IMR-90 (cell line): Measurements from ENCODE around the gene PPM1H. TPM values are rescaled to one million over a fixed set of nuclear protein-coding genes. Genes with fewer than 3 reads are reported as not detected.

Source experiments
- ATAC-seq: fragments of 200-7000 bp; cut with Tn5 transposase; 2 replicates; pipeline ENCODE4 v1.9.1; 2020; ENCODE audit warnings: low read depth, mild to moderate bottlenecking, moderate library complexity
- BruUV-seq: library from RNA; stranded (reverse); fragments of 400-500 nt; replicated peaks from 2 replicates; lab custom pipeline; 2021; lab: Mats Ljungman, UMichigan
- CTCF ChIA-PET: fragments of 300-600 bp; formaldehyde crosslinking; extraction: SDS; loops from one replicate; lab custom pipeline; 2021; ENCODE audit warnings: antibody characterized with exemption; lab: Yijun Ruan, JAX
- POLR2A ChIA-PET: fragments of 300-600 bp; sonication (Branson Sonifier 250); formaldehyde crosslinking; loops from one replicate; lab custom pipeline; 2022; ENCODE audit warnings: antibody characterized with exemption; ENCODE audit not compliant: unreplicated experiment; lab: Charles Lee
- DNase-seq: peaks from one replicate; pipeline ENCODE4 v3.0.0; 2013
- H2AFZ ChIP-seq: replicated peaks from 2 replicates; pipeline ENCODE3; 2013; ENCODE audit warnings: low read length, mild to moderate bottlenecking; ENCODE audit not compliant: poor library complexity
- H2AK5ac ChIP-seq: 2 replicates; pipeline ENCODE4 v1.6.1; 2013; ENCODE audit warnings: low read depth, low read length, inconsistent platforms
- H2AK9ac ChIP-seq: replicated peaks from 2 replicates; pipeline ENCODE3; 2013; ENCODE audit warnings: mild to moderate bottlenecking, low read depth, low read length, moderate library complexity; ENCODE audit not compliant: poor library complexity
- H2BK120ac ChIP-seq: 2 replicates; pipeline ENCODE4 v1.6.1; 2013; ENCODE audit warnings: low read depth, low read length, inconsistent platforms
- H2BK15ac ChIP-seq: 3 replicates; pipeline ENCODE4 v1.6.1; 2013; ENCODE audit warnings: low read depth, low read length, inconsistent platforms
- H2BK20ac ChIP-seq: 2 replicates; pipeline ENCODE4 v1.6.1; 2013; ENCODE audit warnings: low read depth, mild to moderate bottlenecking, inconsistent platforms, low read length, moderate library complexity
- H2BK5ac ChIP-seq: 2 replicates; pipeline ENCODE4 v1.6.1; 2013; ENCODE audit warnings: mild to moderate bottlenecking, low read depth, low read length, inconsistent platforms; ENCODE audit not compliant: poor library complexity, severe bottlenecking
- H3K14ac ChIP-seq: replicated peaks from 2 replicates; pipeline ENCODE4 v1.6.1; 2013; ENCODE audit warnings: low read depth, low read length, inconsistent platforms
- H3K18ac ChIP-seq: 2 replicates; pipeline ENCODE4 v1.6.1; 2013; ENCODE audit warnings: low read depth, low read length, control low read depth
- H3K23ac ChIP-seq: 2 replicates; pipeline ENCODE4 v1.6.1; 2013; ENCODE audit warnings: low read depth, low read length, inconsistent platforms
- H3K27ac ChIP-seq: 2 replicates; pipeline ENCODE4 v1.5.1; 2013; ENCODE audit warnings: mild to moderate bottlenecking, control low read depth, low read length; ENCODE audit not compliant: insufficient read depth
- H3K27me3 ChIP-seq: 2 replicates; pipeline ENCODE4 v1.6.1; 2013; ENCODE audit warnings: low read length; ENCODE audit not compliant: control insufficient read depth, insufficient read depth
- H3K36me3 ChIP-seq: 2 replicates; pipeline ENCODE4 v1.6.1; 2013; ENCODE audit warnings: low read length, mixed read lengths; ENCODE audit not compliant: control insufficient read depth, insufficient read depth
- H3K4ac ChIP-seq: 2 replicates; pipeline ENCODE4 v1.6.1; 2013; ENCODE audit warnings: low read depth, low read length, inconsistent platforms
- H3K4me1 ChIP-seq: 2 replicates; pipeline ENCODE4 v1.6.1; 2013; ENCODE audit warnings: low read length, mixed read lengths; ENCODE audit not compliant: control insufficient read depth, insufficient read depth
- H3K4me2 ChIP-seq: 2 replicates; pipeline ENCODE4 v1.6.1; 2013; ENCODE audit warnings: low read depth, mild to moderate bottlenecking, control low read depth, low read length, moderate library complexity
- H3K4me3 ChIP-seq: 2 replicates; pipeline ENCODE4 v1.5.1; 2013; ENCODE audit warnings: low read depth, mild to moderate bottlenecking, control low read depth, low read length, moderate library complexity; ENCODE audit not compliant: insufficient read depth
- H3K56ac ChIP-seq: 2 replicates; pipeline ENCODE4 v1.6.1; 2013; ENCODE audit warnings: low read length, inconsistent platforms; ENCODE audit not compliant: insufficient read depth; ENCODE audit errors: extremely low read depth
- H3K79me1 ChIP-seq, 2 experiments: 2 replicates each; pipeline ENCODE4 v1.6.1; 2013; ENCODE audit warnings: low read length in 2 of 2, inconsistent platforms in 1 of 2, low read depth in 1 of 2
- H3K9ac ChIP-seq: 2 replicates; pipeline ENCODE4 v1.6.1; 2013; ENCODE audit warnings: low read depth, low read length, control low read depth
- H3K9me1 ChIP-seq: 2 replicates; pipeline ENCODE4 v1.6.1; 2013; ENCODE audit warnings: low read length, inconsistent platforms; ENCODE audit not compliant: insufficient read depth
- H3K9me3 ChIP-seq: 2 replicates; pipeline ENCODE4 v1.6.1; 2013; ENCODE audit warnings: low read length; ENCODE audit not compliant: control insufficient read depth, insufficient read depth
- H4K20me1 ChIP-seq: 2 replicates; pipeline ENCODE4 v1.6.1; 2013; ENCODE audit warnings: low read length, inconsistent platforms; ENCODE audit not compliant: insufficient read depth
- H4K5ac ChIP-seq: 2 replicates; pipeline ENCODE4 v1.6.1; 2013; ENCODE audit warnings: mild to moderate bottlenecking, low read depth, low read length, control low read depth
- H4K8ac ChIP-seq, 2 experiments: 2 replicates each; pipeline ENCODE4 v1.6.1; 2013; ENCODE audit warnings: low read depth in 2 of 2, low read length in 2 of 2, control low read depth in 1 of 2, inconsistent platforms in 1 of 2
- H4K91ac ChIP-seq: 2 replicates; pipeline ENCODE4 v1.6.1; 2013; ENCODE audit warnings: low read depth, low read length, inconsistent platforms; ENCODE audit not compliant: insufficient read depth
- BHLHE40 ChIP-seq: fragments of 150-350 bp; IDR thresholded peaks from 2 replicates; pipeline ENCODE4 v1.6.1; 2016; ENCODE audit warnings: mild to moderate bottlenecking, low read depth, low read length
- CEBPB ChIP-seq: IDR thresholded peaks from 2 replicates; pipeline ENCODE4 v1.6.1; 2012; ENCODE audit warnings: low read depth, low read length, improper control_type of control experiment
- FOS ChIP-seq: fragments of 150-350 bp; IDR thresholded peaks from 2 replicates; pipeline ENCODE4 v1.6.1; 2016; ENCODE audit warnings: low read depth, low read length
- MAFK ChIP-seq: IDR thresholded peaks from 2 replicates; pipeline ENCODE4 v1.6.1; 2012; ENCODE audit warnings: low read depth, low read length, improper control_type of control experiment
- MAZ ChIP-seq: IDR thresholded peaks from 2 replicates; pipeline ENCODE4 v1.6.1; 2012; ENCODE audit warnings: low read depth, mild to moderate bottlenecking, low read length, improper control_type of control experiment, moderate library complexity, borderline replicate concordance
- MXI1 ChIP-seq: IDR thresholded peaks from 2 replicates; pipeline ENCODE4 v1.6.1; 2012; ENCODE audit warnings: low read depth, mild to moderate bottlenecking, low read length, moderate library complexity, borderline replicate concordance
- NFE2L2 ChIP-seq: fragments of 150-350 bp; IDR thresholded peaks from 2 replicates; pipeline ENCODE4 v1.6.1; 2016; ENCODE audit warnings: low read depth, mild to moderate bottlenecking, low read length
- POLR2A ChIP-seq: IDR thresholded peaks from 2 replicates; pipeline ENCODE4 v1.6.1; 2012; ENCODE audit warnings: mild to moderate bottlenecking, low read depth, low read length
- RAD21 ChIP-seq: IDR thresholded peaks from 2 replicates; pipeline ENCODE4 v1.6.1; 2012; ENCODE audit warnings: low read length, improper control_type of control experiment
- RCOR1 ChIP-seq: IDR thresholded peaks from 2 replicates; pipeline ENCODE4 v1.6.1; 2012; ENCODE audit warnings: mild to moderate bottlenecking, low read length, improper control_type of control experiment; ENCODE audit not compliant: insufficient replicate concordance
- SMC3 ChIP-seq: fragments of 150-350 bp; IDR thresholded peaks from 2 replicates; pipeline ENCODE4 v1.6.1; 2016; ENCODE audit warnings: low read depth, mild to moderate bottlenecking, antibody characterized with exemption, low read length, moderate library complexity
- USF2 ChIP-seq: fragments of 150-350 bp; IDR thresholded peaks from 2 replicates; pipeline ENCODE4 v1.6.1; 2017; ENCODE audit warnings: mild to moderate bottlenecking, antibody characterized with exemption, low read length, low read depth
- WGBS, 2 experiments: methylation state at CpG; one replicate each; pipeline versions ENCODE4 v1.1.5 to v1.1.7; 2013; ENCODE audit warnings: missing lambda C conversion rate in 2 of 2; ENCODE audit not compliant: insufficient read length in 1 of 2; ENCODE audit errors: extremely low coverage in 2 of 2; 5-methylcytosine and 5-hydroxymethylcytosine counted together
- dilution Hi-C: fragments of 300-500 bp; cut with HindIII; formaldehyde crosslinking; loops from one replicate; pipeline ENCODE4 v1.14.3; 2018; ENCODE audit warnings: low sequenced_read_pairs; ENCODE audit not compliant: unreplicated experiment
- in situ Hi-C: fragments of 300-500 bp; cut with MboI; formaldehyde crosslinking; loops from 3 replicates; pipeline ENCODE4 v1.14.3; 2019; ENCODE audit warnings: low sequenced_read_pairs, inconsistent platforms, mixed read lengths
- intact Hi-C: fragments of 100-400 bp; cut with micrococcal nuclease; formaldehyde crosslinking; loops from 2 replicates; pipeline ENCODE4 v1.10.0; 2022
- polyA plus RNA-seq, 3 experiments: library from polyadenylated mRNA; depleted of rRNA; stranded (reverse); fragments of >200 nt; gene quantifications; 2 replicates each; pipeline ENCODE4 v1.2.3, GENCODE V29; 2012; ENCODE audit warnings: low replicate concordance in 1 of 3
- total RNA-seq: library from RNA; depleted of rRNA; stranded (reverse); fragments of >200 nt; gene quantifications from 2 replicates; pipeline ENCODE4 v1.2.3, GENCODE V29; 2012
- TF ChIP-seq, protein P1 (sequence below): fragments of 150-350 bp; IDR thresholded peaks from 2 replicates; pipeline ENCODE4 v1.6.1; 2016; ENCODE audit warnings: low read depth, mild to moderate bottlenecking, low read length, moderate library complexity, borderline replicate concordance
- TF ChIP-seq, protein P2 (sequence below): conservative IDR thresholded peaks from 2 replicates; pipeline ENCODE4 v1.5.1; 2012; ENCODE audit warnings: mild to moderate bottlenecking, low read depth, low read length, improper control_type of control experiment

Gene PPM1H
- total and polyA plus RNA-seq, 2 of the 4 experiments (the other 2 are of a cell fraction), result 0.14 to 0.18 TPM

- H3K9me1 ChIP-seq, result no peaks in the 10 kb centered on the region
- H2AK9ac ChIP-seq, result no peak overlapping the region
- CTCF ChIA-PET, result no interaction called here
- no peak overlapping the region for H3K23ac ChIP-seq
- no peak overlapping the region for H3K56ac ChIP-seq
- H3K4me2 ChIP-seq, result no peak overlapping the region
- H4K8ac ChIP-seq, result no peak overlapping the region
- no peak overlapping the region for H2BK15ac ChIP-seq
- H2AFZ ChIP-seq, result no peak overlapping the region
- no peak overlapping the region for H3K27ac ChIP-seq
- no peak overlapping the region for H3K4ac ChIP-seq
- no peak overlapping the region for H2BK5ac ChIP-seq
- no peak overlapping the region for H3K14ac ChIP-seq
- dilution Hi-C loops, result no loop called here
- DNase-seq (no peak), ATAC-seq (no peak)
- TF ChIP-seq BHLHE40 (no peak), MXI1 (no peak), CEBPB (no peak), FOS (no peak), USF2 (no peak), SMC3 (no peak), MAZ (no peak), MAFK (no peak), RAD21 (no peak), POLR2A (no peak), RCOR1 (no peak), NFE2L2 (no peak)
- TF ChIP-seq, protein P1, sequence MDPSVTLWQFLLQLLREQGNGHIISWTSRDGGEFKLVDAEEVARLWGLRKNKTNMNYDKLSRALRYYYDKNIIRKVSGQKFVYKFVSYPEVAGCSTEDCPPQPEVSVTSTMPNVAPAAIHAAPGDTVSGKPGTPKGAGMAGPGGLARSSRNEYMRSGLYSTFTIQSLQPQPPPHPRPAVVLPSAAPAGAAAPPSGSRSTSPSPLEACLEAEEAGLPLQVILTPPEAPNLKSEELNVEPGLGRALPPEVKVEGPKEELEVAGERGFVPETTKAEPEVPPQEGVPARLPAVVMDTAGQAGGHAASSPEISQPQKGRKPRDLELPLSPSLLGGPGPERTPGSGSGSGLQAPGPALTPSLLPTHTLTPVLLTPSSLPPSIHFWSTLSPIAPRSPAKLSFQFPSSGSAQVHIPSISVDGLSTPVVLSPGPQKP, result no peak
- TF ChIP-seq, protein P2, sequence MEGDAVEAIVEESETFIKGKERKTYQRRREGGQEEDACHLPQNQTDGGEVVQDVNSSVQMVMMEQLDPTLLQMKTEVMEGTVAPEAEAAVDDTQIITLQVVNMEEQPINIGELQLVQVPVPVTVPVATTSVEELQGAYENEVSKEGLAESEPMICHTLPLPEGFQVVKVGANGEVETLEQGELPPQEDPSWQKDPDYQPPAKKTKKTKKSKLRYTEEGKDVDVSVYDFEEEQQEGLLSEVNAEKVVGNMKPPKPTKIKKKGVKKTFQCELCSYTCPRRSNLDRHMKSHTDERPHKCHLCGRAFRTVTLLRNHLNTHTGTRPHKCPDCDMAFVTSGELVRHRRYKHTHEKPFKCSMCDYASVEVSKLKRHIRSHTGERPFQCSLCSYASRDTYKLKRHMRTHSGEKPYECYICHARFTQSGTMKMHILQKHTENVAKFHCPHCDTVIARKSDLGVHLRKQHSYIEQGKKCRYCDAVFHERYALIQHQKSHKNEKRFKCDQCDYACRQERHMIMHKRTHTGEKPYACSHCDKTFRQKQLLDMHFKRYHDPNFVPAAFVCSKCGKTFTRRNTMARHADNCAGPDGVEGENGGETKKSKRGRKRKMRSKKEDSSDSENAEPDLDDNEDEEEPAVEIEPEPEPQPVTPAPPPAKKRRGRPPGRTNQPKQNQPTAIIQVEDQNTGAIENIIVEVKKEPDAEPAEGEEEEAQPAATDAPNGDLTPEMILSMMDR, result no peak
- H3K4me1 ChIP-seq, result no peaks in the 10 kb centered on the region
- H3K79me1 ChIP-seq, result no peaks in the 10 kb centered on the region
- H4K5ac ChIP-seq, result no peak overlapping the region
- no CpG with 5 or more reads among the region's 5 CpGs for WGBS, 2 experiments
- H3K27me3 ChIP-seq, result peaks cover 9% of the 10 kb centered on the region; the same call in 1 of the 2 replicates
- H2BK120ac ChIP-seq, result no peak overlapping the region
- POLR2A ChIA-PET, result no interaction called here
- no peaks in the 10 kb centered on the region for H3K9me3 ChIP-seq
- no peak overlapping the region for H2BK20ac ChIP-seq
- intact Hi-C loops, result no loop called here
- no peak overlapping the region for H4K91ac ChIP-seq
- no peak overlapping the region for H3K18ac ChIP-seq
- no peak overlapping the region for H3K4me3 ChIP-seq
- in situ Hi-C loops, result no loop called here
- H4K20me1 ChIP-seq, result no peaks in the 10 kb centered on the region
- no peak overlapping the region for H3K9ac ChIP-seq
- no TSS peak for BruUV-seq
- H3K36me3 ChIP-seq, result no peaks in the 10 kb centered on the region
- no peak overlapping the region for H2AK5ac ChIP-seq
These were observed 12.4 kb upstream of the PPM1H start for GRCh38 chr12:62947364-62947763.
